HG03159 (cell line): ENCODE results near the gene GAB2.
"Not testable (repeated sequence)": the region's sequence is repeated elsewhere in the genome, so short reads cannot be mapped to it uniquely, and the experiment has no call there.

ENCODE experiments used
- ATAC-seq: cut with Tn5 transposase; IDR thresholded peaks from one replicate; pipeline ENCODE4 v1.9.1; 2021; ENCODE audit warnings: mild to moderate bottlenecking, moderate library complexity; ENCODE audit not compliant: unreplicated experiment

The GAB2 gene

DNA sequence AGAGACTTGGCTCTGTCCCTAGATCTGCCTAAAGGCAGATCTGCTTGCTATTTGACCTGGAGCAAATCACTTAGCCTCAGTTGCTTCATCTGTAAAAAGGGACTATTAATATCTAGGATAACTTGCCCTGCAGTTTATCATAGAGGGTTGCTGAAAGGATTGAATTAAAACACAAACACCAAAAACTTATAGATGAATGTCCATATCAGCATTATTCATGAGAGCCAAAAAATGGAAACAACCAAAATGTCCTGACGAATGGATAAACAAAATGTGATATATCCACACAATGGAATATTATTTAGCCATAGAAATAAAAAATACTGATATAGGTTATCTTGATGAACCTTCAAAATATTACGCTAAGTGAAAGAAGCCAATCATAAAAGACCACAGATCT lies 161.7 kb downstream of the GAB2 start:
- no peak for ATAC-seq

DNA sequence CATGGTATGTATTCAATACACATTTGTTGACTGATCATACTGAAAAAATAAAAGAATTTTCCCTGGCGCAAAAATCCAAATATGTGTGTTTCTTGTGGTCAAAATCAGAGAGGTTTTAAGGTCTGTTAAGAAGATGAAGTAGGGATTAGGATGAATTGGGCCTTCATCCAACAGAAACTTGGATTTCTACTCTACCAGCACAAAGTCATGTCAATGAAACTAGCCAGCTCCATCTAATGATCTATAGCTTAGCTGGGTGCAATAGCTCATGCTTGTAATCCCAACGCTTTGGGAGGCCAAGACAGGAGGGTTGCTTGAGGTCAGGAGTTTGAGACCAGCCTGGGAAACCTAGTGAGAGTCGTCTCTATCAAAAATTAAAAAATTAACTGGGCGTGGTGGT lies 163.4 kb downstream of the GAB2 start:
- no peak for ATAC-seq

DNA sequence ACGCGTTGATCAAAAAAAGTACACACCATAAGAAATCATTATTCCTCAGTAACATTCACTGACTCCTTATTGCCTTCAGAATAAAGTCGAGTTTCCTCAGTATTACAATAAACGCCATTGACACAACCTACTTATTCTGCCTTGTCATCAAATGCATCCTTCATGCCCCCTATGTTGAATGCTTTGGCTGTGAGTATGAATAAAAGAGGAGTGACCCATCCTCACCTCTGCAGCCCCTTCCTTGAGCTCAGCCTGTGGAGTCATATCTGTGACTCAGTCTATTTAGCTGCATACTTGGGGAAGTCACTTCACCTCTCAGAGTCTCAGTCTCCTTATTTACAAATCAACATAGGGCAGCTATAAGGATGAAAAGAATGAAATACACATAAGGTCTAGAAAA lies 163.8 kb downstream of the GAB2 start:
- ATAC-seq: no peak

DNA sequence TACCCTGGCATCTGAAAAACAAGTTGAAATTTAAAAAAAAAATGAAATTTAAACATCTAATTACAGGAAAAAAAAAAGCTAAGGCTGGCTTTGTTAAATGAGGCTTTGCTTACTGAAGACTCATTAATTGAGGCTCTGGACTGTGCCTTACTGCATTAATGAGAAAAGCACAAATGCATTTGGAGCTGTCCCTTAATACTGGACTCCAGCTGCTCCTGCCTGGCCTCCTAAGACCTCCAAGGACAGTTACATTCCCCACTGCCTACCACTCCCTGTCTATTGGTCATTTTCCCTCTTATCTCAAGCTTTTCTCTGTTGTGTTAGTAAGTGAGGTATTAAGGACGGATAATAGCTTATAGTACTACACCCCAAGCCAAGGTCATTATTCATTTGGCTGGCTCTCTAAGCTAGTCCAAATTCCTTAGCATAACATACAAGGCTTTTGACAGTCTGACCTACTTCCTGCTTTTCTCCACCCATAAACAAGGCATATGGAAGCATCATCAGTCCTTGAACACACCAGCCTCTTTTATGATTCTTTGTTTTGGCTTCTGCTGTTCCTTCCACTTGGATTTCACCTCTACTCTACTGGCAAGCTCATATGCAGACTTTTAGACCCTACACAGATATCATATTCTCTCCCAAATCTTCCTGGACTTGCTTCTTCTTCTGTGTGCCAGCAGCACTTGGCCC lies 166.4 kb downstream of the GAB2 start:
- ATAC-seq: no peak

DNA sequence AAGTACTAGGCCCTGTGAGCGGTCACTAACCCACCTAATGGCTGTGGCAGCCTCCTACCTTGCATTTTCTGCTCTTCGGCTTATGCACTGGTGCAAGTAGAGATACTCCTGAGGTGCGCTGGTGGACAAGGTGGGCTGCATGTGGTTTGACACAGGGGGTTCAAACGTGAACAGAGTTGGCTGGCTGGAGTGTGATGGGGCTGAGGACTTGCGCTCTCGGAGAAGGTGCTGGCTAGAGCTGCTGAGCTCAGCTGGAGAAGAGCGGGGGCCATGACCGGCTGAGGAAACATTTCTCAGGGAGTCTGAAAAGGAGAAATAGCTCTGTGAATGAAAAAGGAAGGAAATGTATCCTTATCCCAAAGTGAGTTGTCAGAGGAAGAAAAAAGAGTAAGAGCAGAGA lies 167.5 kb downstream of the GAB2 start:
- ATAC-seq: no peak

DNA sequence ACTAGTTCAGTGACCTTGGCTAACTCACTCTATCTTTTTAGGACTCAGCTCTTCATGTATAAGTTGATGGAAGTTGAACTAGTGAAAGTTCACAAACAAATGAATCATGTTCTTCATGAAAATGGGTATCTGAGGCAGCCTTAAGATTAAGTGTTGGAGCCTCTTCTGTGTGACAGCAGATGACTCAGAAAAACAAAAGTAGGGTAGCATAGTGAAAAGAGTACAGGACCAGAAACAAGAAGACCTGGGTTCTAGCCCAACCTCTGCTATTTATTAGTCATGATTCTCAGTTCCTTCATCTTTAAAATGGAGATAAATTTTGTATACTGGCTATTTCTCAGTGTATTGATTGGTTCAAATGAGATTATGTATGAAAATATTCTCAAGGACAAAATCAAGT lies 168.7 kb downstream of the GAB2 start:
- ATAC-seq: no peak

DNA sequence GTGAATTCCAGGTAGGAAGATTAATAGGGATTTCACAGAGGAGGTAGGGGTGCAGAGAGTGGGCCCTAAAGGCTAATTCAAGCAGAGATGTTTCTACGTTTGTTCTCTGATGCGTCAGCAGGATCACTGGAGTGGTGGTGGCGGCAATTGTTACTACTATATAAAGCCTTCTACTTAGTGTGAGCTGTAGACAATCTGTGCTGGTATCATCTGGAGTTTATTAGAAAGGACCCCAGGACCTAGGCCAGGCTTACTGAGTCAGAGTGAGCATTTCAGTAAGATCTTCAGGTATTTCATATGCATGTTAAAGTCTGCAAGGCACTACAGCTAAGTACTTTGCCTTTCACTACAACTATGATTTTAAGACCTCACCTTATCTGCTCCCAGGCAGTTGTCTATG lies 169.4 kb downstream of the GAB2 start:
- ATAC-seq: no peak

DNA sequence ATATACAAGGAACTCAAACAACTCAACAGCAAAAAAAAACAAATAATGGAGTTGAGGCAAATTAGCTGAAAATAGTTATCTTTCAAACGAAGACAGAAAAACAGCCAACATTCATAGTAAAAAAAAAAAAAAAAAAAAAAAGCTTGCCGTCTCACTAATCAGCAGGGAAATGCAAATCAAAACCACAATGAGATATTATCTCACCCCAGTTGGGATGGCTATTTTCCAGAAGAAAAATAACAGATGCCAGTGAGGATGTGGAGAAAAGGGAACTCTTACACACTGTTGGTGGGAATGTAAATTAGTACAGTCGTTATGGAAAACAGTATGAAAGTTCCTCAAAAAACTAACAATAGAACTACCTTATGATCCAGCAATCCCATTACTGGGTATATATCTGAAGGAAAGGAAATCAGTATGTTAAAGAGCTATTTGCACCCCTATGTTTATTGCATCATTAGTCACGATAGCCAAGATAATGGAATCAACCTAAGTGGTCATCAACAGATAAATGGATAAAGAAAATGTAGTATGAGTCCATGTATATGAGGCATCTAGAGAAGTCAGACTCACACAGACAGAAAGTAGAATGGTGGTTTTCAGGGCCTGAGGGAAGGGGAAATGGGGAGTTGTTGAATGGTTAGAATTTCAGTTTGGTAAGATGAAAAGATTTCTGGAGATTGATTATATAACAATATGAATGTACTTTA lies 172.9 kb downstream of the GAB2 start:
- no peak for ATAC-seq

DNA sequence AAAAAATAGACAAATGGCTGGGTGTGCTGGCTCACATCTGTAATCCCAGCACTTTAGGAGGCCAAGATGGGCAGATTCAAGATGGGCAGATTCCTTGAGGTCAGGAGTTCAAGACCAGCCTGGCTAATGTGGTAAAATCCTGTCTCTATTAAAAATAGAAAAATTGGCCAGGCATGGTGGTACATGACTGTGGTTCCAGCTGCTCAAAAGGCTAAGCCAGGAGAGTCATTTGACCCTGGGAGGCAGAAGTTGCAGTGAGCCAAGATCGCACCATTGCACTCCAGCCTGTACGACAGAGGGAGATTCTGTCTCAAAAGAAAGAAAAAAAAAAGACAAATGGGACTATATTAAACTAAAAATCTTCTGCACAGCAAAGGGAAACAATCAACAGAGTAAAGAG lies 173.5 kb downstream of the GAB2 start:
- no peak for ATAC-seq

DNA sequence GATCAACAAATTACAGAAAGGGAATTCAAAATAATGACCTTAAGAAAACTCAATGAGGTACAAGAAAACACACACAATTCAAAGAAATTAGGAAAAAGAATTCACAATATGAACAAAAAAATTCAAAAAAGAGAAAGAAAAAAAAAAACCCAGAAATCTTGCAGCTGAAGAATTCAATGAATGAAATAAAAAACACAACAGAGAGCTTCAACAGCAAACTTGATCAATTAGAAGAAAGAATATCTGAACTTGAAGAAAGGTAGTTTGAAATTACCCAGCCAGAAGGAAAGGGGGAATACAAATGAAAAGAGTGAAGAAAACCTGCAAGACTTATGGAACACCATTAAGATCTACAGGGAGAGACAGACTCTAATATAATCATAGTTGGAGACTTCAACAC lies 176.1 kb downstream of the GAB2 start:
- ATAC-seq: no peak

DNA sequence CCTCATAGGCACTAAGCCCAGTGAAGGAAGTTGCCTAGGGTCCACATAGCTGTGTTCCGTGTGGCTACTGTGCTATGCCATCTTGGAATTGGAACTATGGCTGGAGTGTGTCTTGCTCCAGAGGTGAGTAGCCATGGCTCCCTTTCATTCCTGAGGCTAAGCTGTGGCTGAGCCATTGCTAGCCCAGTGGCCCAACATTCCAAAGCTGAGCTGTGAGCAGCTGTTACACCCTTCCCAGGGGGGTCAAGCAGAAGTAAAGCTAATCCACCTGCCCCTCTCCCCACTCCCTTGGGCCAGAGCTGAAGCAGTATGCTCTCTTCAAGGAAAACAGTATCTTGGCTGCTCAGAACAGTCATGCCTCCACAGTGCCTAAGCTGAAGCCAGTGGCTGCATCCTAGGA lies 177.8 kb downstream of the GAB2 start:
- ATAC-seq: no peak

DNA sequence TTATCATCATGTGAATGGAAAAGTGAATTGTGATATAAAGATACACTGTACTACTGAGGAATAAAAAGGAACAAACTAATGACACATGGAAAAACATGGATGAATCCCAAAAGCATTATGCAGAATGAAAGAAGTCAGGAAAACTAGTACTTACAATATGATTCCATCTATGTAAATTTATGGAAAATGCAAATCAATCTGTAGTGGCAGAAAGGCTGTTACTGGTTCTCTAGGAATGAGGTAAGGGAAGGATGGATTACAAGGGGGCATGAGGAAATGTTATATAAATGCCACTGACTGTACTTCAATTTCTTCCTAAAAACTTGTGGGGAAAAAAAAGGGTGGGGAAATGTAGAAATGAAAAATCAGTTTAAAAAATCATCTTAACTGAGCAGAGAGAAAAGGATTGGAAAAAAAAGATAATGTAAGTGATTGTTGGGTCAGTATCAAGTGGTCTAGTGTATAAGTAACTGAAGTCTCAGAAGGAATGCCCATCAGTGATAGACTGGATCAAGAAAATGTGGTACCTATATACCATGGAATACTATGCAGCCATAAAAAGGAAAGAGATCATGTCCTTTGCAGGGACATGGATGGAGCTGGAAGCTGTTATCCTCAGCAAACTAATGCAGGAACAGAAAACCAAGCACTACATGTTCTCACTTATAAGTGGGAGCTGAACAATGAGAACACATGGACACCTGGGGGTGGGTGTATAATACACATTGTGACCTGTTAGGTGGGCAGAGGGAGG lies 180.2 kb downstream of the GAB2 start:
- ATAC-seq: no peak

DNA sequence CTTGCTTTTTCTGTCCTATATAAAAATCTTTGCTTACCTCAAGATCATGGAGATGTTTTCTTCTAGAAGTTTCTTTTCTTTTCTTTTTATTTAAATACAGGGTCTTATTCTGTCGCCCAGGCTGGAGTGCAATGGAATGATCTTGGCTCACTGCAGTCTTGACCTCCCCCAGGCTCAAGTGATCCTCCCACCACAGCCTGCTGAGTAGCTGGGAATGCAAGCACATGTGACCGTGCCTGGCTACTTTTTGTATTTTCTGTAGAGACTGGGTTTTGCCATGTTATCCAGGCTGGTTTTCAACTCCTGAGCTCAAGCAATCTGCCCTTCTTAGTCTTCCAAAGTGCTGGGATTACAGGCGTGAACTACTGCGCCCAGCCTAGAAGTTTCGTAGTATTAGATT lies 183.6 kb downstream of the GAB2 start:
- no peak for ATAC-seq

DNA sequence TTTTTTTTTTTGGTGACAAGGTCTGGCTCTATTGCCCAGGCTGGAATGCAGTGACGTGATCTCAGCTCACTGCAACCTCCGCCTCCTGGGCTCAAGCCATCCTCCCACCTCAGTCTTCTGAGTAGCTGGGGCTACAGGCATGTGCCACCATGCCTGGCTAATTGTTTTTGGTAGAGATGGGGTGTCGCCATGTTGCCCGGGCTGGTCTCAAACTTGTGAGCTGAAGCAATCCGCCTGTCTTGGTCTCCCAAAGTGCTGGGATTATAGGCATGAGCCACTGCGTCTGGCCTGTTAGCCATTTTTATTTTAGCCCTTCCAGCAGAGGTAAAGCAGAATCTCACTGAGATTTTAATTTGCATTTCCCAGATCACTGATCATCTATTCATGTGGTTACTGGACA lies 184.6 kb downstream of the GAB2 start:
- ATAC-seq: not testable (repeated sequence)

DNA sequence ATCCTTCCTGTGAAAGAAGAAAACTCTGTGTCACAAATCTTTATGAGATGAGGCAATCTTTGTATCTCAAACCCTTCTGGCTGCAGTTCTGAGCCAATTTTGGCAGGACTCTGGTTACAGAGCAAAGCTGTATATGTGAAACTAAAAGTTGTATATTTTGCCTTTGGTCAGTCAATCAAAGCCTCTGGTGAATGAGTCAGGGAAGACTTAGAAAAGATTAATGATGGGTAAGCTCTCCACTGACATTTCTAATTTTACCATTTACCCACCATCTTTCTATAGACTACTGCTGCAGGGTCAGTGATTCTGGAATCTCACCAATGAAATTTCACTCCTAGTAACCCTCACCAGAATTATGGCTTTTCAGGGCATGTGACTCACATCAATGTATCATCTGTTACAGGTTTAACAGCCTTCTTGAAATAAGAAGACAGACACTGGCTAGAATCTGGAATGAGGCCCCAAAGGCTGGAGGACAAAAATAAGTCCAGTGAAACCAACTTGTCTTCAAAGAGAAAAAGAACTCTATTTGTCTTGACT lies 185.6 kb downstream of the GAB2 start:
- no peak for ATAC-seq

DNA sequence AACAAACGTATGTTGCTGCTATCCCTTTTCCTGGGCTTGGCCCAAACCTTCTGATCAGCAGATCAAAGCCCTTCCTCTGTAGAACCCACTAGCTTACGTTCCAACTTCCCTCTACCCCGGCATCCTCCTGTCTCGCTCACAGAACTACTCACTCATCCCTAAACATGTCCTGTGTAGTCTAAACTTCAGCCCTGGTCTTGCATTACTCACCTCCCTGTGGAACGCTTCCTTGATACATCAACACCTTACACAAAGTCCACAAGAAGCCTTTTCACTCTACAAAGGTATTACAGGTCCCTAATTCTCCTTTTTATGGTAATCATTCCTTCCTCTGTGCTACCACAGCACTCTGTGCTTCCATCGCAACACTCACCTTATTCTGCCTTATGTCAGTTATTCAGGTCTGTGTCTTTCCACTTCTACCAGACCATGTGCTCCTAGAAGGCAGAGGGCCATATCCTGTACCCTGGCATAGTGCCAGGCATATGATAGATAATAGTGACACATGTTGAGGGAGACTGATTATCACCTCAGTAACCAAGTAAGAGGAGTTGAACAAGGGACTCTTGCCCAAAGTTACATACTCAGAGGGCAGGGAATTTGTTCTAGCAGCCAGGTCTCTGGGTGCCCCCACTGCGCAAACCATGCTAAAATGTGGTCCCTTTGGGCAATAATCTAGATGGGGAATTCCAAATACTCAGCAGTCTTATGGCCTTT lies 187.3 kb downstream of the GAB2 start:
- ATAC-seq: no peak

DNA sequence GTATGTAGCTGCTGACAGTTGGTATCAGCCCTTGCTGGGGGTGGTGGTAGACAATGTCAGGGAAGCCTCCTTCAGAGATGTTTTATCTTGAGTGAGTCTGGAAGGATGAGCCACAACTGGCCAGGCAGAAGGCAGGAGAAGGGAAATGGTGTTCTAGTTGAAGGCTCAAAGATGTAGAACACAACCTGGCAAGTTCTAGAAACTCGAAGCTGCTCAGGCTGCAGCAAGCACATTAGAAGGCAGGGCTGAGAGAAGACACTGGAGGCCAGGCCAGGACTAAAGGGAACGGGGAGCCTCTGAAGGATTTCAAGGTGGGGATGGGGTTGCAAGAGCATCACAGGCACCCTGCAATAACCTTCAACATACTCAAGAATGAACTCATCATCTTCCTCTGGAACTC lies 188.5 kb downstream of the GAB2 start:
- no peak for ATAC-seq

DNA sequence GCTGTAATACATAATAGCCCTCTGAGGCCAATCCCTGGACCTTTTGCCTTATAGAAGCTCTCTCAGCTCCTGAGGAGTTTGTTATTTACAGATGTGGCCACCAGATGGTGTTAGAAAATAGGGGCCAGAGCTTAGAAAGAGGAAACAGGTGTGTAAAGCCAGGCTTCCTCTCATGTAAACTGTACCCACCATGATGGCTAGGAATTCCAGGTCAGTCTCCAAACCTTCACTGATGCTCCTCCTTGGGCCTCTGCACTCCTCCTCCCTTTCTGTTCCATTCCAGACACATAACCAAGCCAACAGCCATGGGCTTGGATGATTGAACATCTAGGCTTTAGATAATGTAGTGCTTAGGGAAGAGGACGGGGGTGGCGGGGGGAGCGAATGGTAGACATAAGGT lies 189.2 kb downstream of the GAB2 start:
- ATAC-seq: peak; percentile 49

DNA sequence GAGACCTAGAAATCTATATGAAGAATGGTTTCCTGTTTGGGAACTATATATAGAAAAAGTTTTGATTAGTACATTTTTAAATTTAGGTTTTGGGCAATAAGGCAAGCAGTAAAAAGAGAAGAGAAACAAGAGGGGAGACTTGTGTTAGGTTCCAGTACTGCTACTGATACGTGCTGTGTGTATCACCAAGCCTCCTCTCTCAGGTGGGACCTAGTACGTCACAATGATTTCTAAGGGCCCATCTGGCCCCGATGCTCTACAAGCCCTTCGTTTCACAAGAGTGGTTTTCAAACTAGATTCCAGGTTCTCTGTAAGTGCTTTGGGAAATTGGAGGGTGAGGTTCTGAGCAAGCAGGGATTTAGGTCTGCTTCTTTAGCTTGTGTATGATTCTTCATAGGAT lies 189.7 kb downstream of the GAB2 start:
- peak; percentile 51 for ATAC-seq

DNA sequence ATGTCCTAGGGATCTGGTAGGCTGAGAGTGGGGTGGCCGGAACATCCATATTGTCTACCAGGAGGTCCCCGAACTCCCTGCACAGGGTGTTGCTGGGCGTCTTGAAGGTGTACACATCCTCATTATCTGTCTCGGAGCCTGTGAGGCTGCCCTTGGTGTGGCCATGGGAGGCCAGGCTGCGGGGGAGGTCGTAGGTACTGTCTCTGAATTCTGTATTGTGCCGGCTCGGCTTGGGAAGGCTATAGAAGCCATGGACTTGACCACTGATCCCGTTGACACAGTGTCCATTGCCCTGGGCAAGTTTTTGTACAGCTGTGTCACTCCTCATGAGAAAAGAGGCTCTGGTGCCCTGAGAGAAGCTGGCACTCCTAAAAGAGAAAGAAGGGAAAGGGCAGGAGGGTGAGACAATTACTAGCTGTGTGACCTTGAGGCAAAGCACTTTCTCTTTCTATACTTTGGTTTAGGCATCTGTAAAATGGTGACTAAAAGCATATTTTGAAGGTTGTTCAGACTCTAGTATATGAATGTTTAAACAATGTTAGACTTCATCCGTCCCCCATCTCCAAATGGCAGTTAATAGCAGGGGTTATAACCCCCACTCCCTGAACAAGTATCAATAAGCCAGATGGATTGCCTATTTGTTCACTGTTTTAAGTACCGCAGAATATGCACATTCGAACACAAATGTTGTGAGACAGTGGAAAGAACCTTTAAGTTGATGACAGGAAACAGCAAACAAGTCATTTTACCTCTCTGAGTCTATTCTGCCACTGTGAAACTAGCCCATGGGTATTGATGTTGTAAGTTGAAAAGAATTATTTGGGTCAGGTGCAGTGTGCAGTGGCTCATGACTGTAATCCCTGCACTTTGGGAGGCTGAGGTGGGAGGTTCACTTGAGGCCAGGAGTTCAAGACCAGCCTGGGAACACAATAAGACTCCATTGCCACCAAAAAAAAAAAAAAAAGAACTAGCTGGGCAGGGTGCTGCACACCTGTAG lies 190.6 kb downstream of the GAB2 start:
- ATAC-seq: no peak
